GM08714 (cell line): Measurements from ENCODE around the gene RNF151.

Experiments used
- H3K4me3 ChIP-seq: fragments of 200-500 bp; sonication (Bioruptor generic); 2 replicates; pipeline ENCODE4 v1.5.1; 2014; ENCODE audit warnings: mild to moderate bottlenecking, low read length, inconsistent platforms
- ZNF274 ChIP-seq: IDR thresholded peaks from 2 replicates; pipeline ENCODE4 v1.6.1; 2012; ENCODE audit warnings: mild to moderate bottlenecking, low read depth, low read length

Gene RNF151

GRCh38 chr16:1982991-1983543 lies 16.4 kb downstream of the RNF151 start:
- TF ChIP-seq ZNF274: no peak
- H3K4me3 ChIP-seq: peak overlapping the region; percentile 88; the same call in 1 of the 2 replicates

GRCh38 chr16:1983544-1984346 lies 17.1 kb downstream of the RNF151 start, which contains the start of gene GFER:
GFER (plus strand) TSS chr16:1984193; CDS start chr16:1984219, 26 bp downstream.
- TF ChIP-seq ZNF274: no peak
- H3K4me3 ChIP-seq: peak within 1 kb of the TSS; percentile 88

DNA sequence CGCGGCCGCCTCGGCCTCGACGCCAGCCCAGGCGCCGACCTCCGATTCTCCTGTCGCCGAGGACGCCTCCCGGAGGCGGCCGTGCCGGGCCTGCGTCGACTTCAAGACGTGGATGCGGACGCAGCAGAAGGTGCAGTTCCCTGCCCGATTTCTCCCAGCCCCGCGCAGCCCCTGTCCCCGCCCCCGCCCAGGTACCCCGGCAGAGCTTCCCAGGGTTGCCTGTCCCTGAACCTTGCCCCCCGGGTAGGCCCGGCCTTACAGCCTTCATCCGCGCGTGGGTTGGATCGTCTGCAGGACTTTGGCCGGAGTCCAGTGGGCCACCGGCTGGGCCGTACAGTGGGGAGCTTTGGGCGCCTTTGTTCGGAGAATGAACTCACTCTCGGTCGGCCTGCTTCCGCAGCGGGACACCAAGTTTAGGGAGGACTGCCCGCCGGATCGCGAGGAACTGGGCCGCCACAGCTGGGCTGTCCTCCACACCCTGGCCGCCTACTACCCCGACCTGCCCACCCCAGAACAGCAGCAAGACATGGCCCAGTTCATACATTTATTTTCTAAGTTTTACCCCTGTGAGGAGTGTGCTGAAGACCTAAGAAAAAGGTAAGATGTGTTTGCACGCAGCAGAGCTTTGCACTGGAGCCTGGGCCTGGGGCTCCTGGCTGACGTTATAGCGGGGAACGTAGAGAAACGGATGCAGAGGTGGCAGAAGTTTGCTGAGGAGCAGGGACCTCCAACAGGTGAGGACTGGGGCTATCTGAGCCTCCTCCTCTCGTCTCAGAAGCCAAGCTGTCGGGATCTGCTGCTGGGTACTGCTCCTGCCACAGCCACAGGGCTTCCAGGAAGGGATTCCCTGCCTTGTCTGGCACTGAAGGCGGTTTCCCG lies 17.9 kb downstream of the RNF151 start:
- no peak for TF ChIP-seq ZNF274
- H3K4me3 ChIP-seq: peak overlapping the region; percentile 88

DNA sequence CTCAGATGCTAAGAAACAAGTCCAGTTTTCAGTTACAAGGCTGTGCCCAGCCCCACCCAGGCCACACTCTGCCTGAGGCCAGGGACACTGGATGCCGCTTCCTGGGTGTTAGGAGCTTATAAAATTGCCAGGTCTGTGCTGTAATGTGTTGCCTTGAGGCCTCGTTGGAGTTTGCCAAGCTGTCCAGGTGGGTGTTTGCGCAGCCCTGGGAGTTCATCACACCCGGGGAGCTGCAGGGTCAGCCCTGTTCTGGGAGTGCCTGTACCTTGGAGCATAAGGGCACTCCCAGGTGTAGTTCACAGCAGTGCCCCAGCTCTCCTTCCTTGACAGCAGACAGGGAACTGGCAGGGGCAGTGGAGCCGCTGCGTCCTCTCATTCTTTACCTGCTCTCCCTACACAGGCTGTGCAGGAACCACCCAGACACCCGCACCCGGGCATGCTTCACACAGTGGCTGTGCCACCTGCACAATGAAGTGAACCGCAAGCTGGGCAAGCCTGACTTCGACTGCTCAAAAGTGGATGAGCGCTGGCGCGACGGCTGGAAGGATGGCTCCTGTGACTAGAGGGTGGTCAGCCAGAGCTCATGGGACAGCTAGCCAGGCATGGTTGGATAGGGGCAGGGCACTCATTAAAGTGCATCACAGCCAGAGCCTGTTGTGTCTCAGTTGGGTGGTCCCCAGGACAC lies 19.0 kb downstream of the RNF151 start:
- H3K4me3 ChIP-seq: peak overlapping the region; percentile 88; the same call in 1 of the 2 replicates
- TF ChIP-seq ZNF274: no peak

GRCh38 chr16:1987198-1987597 lies 20.5 kb downstream of the RNF151 start:
- no peak for TF ChIP-seq ZNF274
- H3K4me3 ChIP-seq: no peak overlapping the region

DNA sequence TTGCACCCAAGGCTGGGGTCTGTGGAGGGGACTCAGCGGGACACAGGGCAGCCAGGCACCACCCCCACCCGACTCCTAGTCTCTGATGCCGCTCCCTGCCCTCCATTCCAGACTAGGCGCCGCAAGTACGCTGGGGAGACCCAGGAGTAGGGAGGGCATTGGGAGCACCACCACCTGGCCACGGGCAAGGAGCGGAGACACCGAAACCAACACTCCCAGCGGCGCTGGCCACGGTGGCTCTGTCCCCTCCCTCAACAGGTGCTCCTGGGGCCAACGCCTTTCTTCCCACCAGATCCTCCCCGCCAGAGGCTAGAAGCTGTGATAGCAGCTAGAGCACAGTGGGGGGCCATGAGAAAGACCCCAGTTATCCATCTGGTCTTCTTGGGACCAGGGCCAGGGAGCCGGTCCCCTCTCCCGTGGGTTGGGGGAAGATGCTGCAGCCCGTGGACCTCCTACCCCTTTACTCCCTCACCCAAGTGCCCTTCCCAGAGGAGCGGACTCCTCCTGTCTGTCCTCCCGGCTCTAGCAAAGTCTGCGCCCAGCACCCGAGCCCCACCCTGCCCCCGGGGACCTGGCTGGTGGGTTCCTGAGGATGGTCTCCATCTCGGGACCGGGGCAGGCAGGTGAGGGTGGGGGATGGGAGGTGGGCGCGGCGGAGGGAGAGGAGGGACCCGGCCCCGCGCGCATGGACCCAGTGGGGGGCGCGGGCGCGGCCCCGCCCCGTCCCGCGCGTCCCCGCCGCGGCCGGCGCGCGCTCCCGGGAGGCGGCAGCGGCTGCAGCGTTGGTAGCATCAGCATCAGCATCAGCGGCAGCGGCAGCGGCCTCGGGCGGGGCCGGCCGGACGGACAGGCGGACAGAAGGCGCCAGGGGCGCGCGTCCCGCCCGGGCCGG lies 22.8 kb downstream of the RNF151 start, which contains the start of gene SYNGR3:
Gene SYNGR3, plus strand, starts transcription at position 762 of the 892 bp plus-strand sequence. CDS start 133 bp downstream, outside the sequence.
- no peak for TF ChIP-seq ZNF274
- H3K4me3 ChIP-seq: peak within 1 kb of the TSS; percentile 44; the same call in 1 of the 2 replicates

GRCh38 chr16:1990101-1990350 lies 23.4 kb downstream of the RNF151 start:
- peak overlapping the region; percentile 44; the same call in 1 of the 2 replicates for H3K4me3 ChIP-seq
- no peak for TF ChIP-seq ZNF274

DNA sequence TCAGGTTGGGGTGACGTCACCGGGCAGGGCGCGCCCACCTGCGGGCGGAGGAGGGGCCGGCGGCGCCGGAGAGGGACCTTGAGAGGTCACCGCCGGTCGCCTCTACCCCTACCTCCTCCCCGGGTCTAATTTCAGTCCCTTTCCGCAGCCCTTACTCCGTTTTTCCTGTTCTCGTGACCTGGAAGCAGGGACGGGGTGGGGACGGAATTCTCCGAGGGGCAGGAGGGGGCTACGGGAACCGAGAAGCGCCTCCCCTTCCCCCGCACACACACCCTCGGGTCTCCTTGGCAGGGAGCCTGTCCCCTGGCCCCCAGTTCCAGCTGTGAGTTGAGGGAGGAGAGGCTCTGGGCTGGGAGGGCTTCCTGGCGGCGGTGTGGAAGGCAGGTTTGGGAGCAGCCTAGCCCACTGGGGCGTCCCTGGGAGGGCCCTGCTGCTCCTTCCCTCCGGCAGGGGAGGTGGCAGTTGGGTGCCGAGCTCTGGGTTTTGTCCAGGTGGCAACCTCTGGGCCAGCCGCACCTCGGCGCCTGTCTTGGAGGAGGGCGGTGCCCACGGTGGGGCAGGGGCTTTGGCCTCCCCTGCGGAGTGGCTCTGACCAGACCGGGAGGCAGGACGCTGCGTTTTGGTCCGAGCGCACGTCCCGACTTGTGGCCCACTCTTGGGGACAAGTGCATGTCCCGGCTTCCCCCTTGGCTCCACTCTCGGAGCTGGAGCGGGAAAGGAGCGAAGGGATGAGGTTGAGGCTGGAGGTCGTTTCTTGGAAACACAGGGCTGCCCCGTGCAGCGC lies 23.9 kb downstream of the RNF151 start:
- TF ChIP-seq ZNF274: no peak
- peak overlapping the region; percentile 44; the same call in 1 of the 2 replicates for H3K4me3 ChIP-seq

DNA sequence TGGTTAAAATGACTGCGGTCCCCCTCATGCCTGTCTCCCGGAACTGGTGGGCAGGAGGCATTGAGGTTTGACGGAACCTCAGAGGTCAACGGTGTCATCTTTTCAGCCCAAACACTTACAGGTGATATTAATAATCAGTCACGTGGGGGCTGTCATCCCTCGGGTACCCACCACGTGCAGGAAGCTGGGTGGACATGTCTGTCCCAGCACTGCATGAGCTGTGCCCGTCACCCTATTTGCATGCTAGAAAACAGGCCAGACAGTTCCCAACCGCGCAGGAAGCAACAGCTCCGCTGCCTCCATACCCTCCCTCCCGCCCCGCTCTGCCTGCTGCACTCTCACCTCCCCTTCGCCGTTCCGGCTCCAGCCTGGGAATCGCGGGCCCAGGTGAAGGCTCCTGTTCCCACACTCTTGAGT lies 24.5 kb downstream of the RNF151 start:
- no peak for TF ChIP-seq ZNF274
- peak overlapping the region; percentile 52; the same call in 1 of the 2 replicates for H3K4me3 ChIP-seq

- H3K4me3 ChIP-seq: peak overlapping the region; percentile 52; the same call in 1 of the 2 replicates
- no peak for TF ChIP-seq ZNF274
These were observed 24.9 kb downstream of the RNF151 start for GRCh38 chr16:1991588-1991947.

GRCh38 chr16:1991948-1992703 lies 25.5 kb downstream of the RNF151 start:
- TF ChIP-seq ZNF274: no peak

GRCh38 chr16:1992704-1993317 lies 26.2 kb downstream of the RNF151 start:
- no peak overlapping the region; the same call in 1 of the 2 replicates for H3K4me3 ChIP-seq
- no peak for TF ChIP-seq ZNF274

More at GRCh38 chr16:1991948-1992703, 25.5 kb downstream of the RNF151 start:
- H3K4me3 ChIP-seq: peak overlapping the region; percentile 52; the same call in 1 of the 2 replicates
